C4-2B (cell line): ENCODE results near the gene STX12.

ENCODE experiments used
- ZFX ChIP-seq: fragments of 450-650 bp; IDR thresholded peaks from 2 replicates; pipeline ENCODE4 v1.6.1; 2017
- TF ChIP-seq, protein P1 (sequence below): fragments of 450-650 bp; conservative IDR thresholded peaks from 2 replicates; pipeline ENCODE4 v1.5.1; 2017; ENCODE audit warnings: mild to moderate bottlenecking

DNA sequence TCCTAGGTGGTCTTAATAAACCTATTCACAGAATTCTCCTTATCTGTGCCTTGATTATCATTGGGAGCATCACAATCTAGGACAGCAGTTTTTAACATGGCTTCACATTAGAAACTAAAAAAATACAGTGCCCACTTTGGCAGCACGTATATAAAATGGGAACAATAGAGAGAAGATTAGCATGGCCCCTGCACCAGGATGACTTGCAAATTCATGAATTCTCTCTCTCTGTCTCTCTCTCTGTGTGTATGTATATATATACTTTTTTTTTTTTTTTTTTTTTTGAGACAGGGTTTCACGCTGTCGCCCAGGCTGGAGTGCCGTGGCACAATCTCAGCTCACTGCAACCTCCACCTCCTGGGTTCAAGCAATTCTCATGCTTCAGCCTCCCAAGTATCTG is 51.4 kb downstream of the STX12 start:
- TF ChIP-seq, protein P1, sequence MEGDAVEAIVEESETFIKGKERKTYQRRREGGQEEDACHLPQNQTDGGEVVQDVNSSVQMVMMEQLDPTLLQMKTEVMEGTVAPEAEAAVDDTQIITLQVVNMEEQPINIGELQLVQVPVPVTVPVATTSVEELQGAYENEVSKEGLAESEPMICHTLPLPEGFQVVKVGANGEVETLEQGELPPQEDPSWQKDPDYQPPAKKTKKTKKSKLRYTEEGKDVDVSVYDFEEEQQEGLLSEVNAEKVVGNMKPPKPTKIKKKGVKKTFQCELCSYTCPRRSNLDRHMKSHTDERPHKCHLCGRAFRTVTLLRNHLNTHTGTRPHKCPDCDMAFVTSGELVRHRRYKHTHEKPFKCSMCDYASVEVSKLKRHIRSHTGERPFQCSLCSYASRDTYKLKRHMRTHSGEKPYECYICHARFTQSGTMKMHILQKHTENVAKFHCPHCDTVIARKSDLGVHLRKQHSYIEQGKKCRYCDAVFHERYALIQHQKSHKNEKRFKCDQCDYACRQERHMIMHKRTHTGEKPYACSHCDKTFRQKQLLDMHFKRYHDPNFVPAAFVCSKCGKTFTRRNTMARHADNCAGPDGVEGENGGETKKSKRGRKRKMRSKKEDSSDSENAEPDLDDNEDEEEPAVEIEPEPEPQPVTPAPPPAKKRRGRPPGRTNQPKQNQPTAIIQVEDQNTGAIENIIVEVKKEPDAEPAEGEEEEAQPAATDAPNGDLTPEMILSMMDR: no peak
- no peak for TF ChIP-seq ZFX
